NCI-H146 treated with DMSO at 0.1 percent for 48 hours (cell line): Measurements from ENCODE around the gene LTBP3.
A peak's percentile ranks its signal among the peaks of the same experiment; 100 is the strongest.
"Not testable (repeated sequence)": the region's sequence is repeated elsewhere in the genome, so short reads cannot be mapped to it uniquely, and the experiment has no call there.

ENCODE experiments used
- DNase-seq: peaks from one replicate; lab custom pipeline; 2025; ENCODE audit not compliant: unreplicated experiment; lab: John Stamatoyannopoulos, UW

Gene LTBP3

DNA sequence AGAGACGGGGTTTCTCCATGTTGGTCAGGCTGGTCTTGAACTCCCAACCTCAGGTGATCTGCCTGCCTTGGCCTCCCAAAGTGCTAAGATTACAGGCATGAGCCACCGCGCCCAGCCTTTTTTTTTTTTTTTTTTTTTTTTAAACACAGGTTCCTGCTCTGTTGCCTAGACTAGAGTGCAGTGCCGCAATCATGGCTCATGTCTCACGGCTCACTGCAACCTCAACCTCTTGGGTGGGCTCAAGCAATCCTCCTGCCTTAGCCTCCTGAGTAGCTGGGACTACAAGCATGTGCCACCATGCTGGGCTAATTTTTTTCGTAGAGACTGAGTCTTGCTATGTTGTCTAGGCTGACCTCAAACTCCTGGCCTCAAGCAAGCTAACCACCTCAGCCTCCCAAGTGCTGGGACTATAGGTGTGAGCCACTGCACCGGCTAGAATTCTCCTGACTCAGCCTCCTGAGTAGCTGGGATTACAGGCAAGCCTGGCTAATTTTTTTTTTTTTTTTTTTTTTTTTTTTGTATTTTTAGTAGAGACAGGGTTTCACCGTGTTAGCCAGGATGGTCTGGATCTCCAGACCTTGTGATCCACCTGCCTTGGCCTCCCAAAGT lies 39.1 kb downstream of the LTBP3 start:
- DNase-seq, result not testable (repeated sequence)

DNA sequence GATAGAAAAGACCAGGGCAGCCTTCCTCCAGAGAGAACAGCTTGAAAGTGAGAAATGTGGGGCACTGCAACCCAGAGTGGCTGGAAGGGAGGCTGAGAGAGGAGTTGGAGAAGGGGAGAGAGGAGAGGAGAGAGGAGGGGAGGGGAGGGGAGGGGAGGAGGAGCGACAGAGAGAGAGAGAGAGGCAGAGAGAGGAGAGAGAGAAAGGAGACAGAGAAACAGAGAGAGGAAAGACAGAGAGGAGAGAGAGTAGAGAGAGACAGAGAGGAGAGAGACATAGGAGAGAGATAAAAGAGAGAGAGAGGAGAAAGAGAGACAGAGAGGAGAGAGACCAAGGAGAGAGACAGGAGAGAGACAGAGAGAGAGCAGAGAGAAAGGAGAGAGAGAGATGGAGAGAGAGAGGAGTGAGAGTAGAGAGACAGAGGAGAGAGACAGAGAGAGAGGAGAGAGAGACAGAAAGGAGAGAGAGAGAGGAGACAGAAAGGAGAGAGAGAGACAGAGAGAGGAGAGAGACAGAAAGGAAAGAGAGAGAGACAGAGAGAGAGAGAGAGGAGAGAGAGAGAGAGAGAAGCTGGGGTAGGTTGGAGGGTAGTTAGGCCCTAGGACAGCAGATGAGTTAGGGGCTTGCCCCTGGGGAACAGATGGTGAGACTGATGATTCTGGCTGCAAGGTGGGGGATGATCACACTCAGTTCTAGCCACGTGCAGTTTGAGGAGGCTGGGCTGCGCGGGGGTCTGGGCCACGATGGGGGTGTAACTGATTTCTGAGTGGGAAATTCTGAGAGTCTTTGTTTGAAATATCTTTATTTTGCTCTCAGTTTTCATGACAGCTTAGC lies 41.8 kb downstream of the LTBP3 start:
- no peak for DNase-seq

- not testable (repeated sequence) for DNase-seq
Measured at GRCh38 chr11:65512311-65512710, 45.8 kb downstream of the LTBP3 start.

- peak; percentile 12 for DNase-seq
Measured at GRCh38 chr11:65506772-65507505, 51.2 kb downstream of the LTBP3 start.

GRCh38 chr11:65506290-65506771 lies 51.8 kb downstream of the LTBP3 start:
- no peak for DNase-seq

GRCh38 chr11:65505466-65506289 lies 52.5 kb downstream of the LTBP3 start:
- DNase-seq, result no peak

DNA sequence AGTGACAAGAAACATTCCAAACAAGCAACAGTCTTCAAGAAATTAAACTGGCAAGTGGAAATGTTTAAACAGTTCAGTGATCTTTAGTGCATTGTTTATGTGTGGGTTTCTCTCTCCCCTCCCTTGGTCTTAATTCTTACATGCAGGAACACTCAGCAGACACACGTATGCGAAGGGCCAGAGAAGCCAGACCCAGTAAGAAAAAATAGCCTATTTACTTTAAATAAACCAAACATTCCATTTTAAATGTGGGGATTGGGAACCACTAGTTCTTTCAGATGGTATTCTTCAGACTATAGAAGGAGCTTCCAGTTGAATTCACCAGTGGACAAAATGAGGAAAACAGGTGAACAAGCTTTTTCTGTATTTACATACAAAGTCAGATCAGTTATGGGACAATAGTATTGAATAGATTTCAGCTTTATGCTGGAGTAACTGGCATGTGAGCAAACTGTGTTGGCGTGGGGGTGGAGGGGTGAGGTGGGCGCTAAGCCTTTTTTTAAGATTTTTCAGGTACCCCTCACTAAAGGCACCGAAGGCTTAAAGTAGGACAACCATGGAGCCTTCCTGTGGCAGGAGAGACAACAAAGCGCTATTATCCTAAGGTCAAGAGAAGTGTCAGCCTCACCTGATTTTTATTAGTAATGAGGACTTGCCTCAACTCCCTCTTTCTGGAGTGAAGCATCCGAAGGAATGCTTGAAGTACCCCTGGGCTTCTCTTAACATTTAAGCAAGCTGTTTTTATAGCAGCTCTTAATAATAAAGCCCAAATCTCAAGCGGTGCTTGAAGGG lies 53.3 kb downstream of the LTBP3 start:
- no peak for DNase-seq

GRCh38 chr11:65503949-65504673 lies 54.0 kb downstream of the LTBP3 start:
- no peak for DNase-seq

DNA sequence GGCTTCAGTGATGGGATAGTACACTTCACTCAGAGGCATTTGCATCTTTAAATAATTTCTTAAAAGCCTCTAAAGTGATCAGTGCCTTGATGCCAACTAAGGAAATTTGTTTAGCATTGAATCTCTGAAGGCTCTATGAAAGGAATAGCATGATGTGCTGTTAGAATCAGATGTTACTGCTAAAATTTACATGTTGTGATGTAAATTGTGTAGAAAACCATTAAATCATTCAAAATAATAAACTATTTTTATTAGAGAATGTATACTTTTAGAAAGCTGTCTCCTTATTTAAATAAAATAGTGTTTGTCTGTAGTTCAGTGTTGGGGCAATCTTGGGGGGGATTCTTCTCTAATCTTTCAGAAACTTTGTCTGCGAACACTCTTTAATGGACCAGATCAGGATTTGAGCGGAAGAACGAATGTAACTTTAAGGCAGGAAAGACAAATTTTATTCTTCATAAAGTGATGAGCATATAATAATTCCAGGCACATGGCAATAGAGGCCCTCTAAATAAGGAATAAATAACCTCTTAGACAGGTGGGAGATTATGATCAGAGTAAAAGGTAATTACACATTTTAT lies 54.7 kb downstream of the LTBP3 start:
- no peak for DNase-seq

DNA sequence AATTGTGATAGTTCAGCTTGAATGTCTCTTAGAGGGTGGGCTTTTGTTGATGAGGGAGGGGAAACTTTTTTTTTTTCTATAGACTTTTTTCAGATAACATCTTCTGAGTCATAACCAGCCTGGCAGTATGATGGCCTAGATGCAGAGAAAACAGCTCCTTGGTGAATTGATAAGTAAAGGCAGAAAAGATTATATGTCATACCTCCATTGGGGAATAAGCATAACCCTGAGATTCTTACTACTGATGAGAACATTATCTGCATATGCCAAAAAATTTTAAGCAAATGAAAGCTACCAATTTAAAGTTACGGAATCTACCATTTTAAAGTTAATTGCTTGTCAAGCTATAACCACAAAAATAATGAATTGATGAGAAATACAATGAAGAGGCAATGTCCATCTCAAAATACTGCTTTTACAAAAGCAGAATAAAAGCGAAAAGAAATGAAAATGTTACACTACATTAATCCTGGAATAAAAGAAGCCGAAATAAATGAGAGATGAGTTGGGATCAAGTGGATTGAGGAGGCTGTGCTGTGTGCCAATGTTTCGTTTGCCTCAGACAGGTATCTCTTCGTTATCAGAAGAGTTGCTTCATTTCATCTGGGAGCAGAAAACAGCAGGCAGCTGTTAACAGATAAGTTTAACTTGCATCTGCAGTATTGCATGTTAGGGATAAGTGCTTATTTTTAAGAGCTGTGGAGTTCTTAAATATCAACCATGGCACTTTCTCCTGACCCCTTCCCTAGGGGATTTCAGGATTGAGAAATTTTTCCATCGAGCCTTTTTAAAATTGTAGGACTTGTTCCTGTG lies 55.4 kb downstream of the LTBP3 start:
- no peak for DNase-seq

- no peak for DNase-seq
Measured at GRCh38 chr11:65502274-65502554, 55.9 kb downstream of the LTBP3 start.

GRCh38 chr11:65501472-65502273 lies 56.5 kb downstream of the LTBP3 start:
- DNase-seq, result no peak

- no peak for DNase-seq
Measured at GRCh38 chr11:65501186-65501471, 57.0 kb downstream of the LTBP3 start.

GRCh38 chr11:65500387-65501185 lies 57.6 kb downstream of the LTBP3 start:
- DNase-seq, result peak; percentile 26

DNA sequence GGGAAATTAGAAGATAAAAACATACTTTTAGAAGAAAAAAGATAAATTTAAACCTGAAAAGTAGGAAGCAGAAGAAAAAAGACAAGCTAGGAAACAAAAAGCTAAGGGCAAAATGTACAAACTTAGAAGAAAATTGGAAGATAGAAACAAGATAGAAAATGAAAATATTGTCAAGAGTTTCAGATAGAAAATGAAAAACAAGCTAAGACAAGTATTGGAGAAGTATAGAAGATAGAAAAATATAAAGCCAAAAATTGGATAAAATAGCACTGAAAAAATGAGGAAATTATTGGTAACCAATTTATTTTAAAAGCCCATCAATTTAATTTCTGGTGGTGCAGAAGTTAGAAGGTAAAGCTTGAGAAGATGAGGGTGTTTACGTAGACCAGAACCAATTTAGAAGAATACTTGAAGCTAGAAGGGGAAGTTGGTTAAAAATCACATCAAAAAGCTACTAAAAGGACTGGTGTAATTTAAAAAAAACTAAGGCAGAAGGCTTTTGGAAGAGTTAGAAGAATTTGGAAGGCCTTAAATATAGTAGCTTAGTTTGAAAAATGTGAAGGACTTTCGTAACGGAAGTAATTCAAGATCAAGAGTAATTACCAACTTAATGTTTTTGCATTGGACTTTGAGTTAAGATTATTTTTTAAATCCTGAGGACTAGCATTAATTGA lies 58.3 kb downstream of the LTBP3 start:
- peak; percentile 65 for DNase-seq

DNA sequence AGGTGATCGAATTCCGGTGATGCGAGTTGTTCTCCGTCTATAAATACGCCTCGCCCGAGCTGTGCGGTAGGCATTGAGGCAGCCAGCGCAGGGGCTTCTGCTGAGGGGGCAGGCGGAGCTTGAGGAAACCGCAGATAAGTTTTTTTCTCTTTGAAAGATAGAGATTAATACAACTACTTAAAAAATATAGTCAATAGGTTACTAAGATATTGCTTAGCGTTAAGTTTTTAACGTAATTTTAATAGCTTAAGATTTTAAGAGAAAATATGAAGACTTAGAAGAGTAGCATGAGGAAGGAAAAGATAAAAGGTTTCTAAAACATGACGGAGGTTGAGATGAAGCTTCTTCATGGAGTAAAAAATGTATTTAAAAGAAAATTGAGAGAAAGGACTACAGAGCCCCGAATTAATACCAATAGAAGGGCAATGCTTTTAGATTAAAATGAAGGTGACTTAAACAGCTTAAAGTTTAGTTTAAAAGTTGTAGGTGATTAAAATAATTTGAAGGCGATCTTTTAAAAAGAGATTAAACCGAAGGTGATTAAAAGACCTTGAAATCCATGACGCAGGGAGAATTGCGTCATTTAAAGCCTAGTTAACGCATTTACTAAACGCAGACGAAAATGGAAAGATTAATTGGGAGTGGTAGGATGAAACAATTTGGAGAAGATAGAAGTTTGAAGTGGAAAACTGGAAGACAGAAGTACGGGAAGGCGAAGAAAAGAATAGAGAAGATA lies 59.0 kb downstream of the LTBP3 start, which contains the start of gene MALAT1:
Gene MALAT1, plus strand, starts transcription at position 69 of the 736 bp plus-strand sequence.
- peak; percentile 91 for DNase-seq
